SU-DHL-6 (cell line): ENCODE measurements around the gene ADAM21.
"Not testable (repeated sequence)": the region's sequence is repeated elsewhere in the genome, so short reads cannot be mapped to it uniquely, and the experiment has no call there.

Experiments
- H2AFZ ChIP-seq: fragments of 200-600 bp; sonication (generic); 2 replicates; pipeline ENCODE4 v1.6.1; 2014; ENCODE audit warnings: low read depth, mild to moderate bottlenecking, moderate library complexity, mixed read lengths, antibody characterized with exemption, low read length; ENCODE audit not compliant: severe bottlenecking
- H3F3A ChIP-seq: fragments of 200-600 bp; shearing (Covaris generic); 2 replicates; pipeline ENCODE4 v1.6.0; 2016; ENCODE audit warnings: antibody characterized with exemption, mild to moderate bottlenecking; ENCODE audit not compliant: insufficient read depth
- H3K27ac ChIP-seq: fragments of 200-600 bp; sonication (generic); 2 replicates; pipeline ENCODE4 v1.5.1; 2016; ENCODE audit warnings: low read depth, mild to moderate bottlenecking, low read length, moderate library complexity, mixed read lengths
- H3K27me3 ChIP-seq: fragments of 200-600 bp; sonication (generic), shearing (Covaris generic); 2 replicates; pipeline ENCODE4 v1.6.0; 2014; ENCODE audit warnings: mild to moderate bottlenecking, low read length
- H3K36me3 ChIP-seq: fragments of 200-600 bp; sonication (generic); 2 replicates; pipeline ENCODE4 v1.6.1; 2014; ENCODE audit warnings: mild to moderate bottlenecking, low read length, mixed read lengths
- H3K4me2 ChIP-seq: fragments of 300-600, 200-600 bp; shearing (Covaris generic), sonication (generic); 2 replicates; pipeline ENCODE4 v1.6.0; 2014; ENCODE audit warnings: low read length, low read depth, mild to moderate bottlenecking; ENCODE audit not compliant: poor library complexity, severe bottlenecking
- H3K4me3 ChIP-seq: fragments of 200-600 bp; sonication (generic); 2 replicates; pipeline ENCODE4 v1.5.1; 2014; ENCODE audit warnings: antibody characterized with exemption, low read length, mild to moderate bottlenecking, mixed read lengths; ENCODE audit not compliant: insufficient read depth, poor library complexity, severe bottlenecking
- H3K79me2 ChIP-seq: fragments of 200-600 bp; sonication (generic); 2 replicates; pipeline ENCODE4 v1.6.1; 2014; ENCODE audit warnings: mild to moderate bottlenecking, low read length, moderate library complexity; ENCODE audit not compliant: insufficient read depth
- H3K9ac ChIP-seq: fragments of 200-600 bp; sonication (generic); 2 replicates; pipeline ENCODE4 v1.7.0; 2014; ENCODE audit warnings: mild to moderate bottlenecking, low read length
- H3K9me2 ChIP-seq: fragments of 200-600 bp; sonication (generic); replicated peaks from 2 replicates; pipeline ENCODE4 v1.6.1; 2014; ENCODE audit warnings: low read length; ENCODE audit not compliant: insufficient read depth
- H3K9me3 ChIP-seq: fragments of 200-600 bp; sonication (generic); 2 replicates; pipeline ENCODE4 v1.6.1; 2014; ENCODE audit warnings: low read length, mixed read lengths; ENCODE audit not compliant: insufficient read depth
- H4K20me1 ChIP-seq: fragments of 200-600 bp; sonication (generic); 2 replicates; pipeline ENCODE4 v1.6.1; 2014; ENCODE audit warnings: low read depth, mild to moderate bottlenecking, antibody characterized with exemption, low read length, moderate library complexity, mixed read lengths
- CTCF ChIP-seq: fragments of 200-600 bp; sonication (generic); IDR thresholded peaks from one replicate; pipeline ENCODE4 v1.5.1; 2017; ENCODE audit warnings: antibody characterized with exemption, mild to moderate bottlenecking, low read length, moderate library complexity; ENCODE audit not compliant: insufficient read depth, poor library complexity, severe bottlenecking
- EZH2phosphoT487 ChIP-seq: fragments of 200-600 bp; sonication (generic), shearing (Covaris generic); conservative IDR thresholded peaks from 2 replicates; pipeline ENCODE4 v1.6.1; 2018; ENCODE audit warnings: mild to moderate bottlenecking, antibody characterized with exemption, low read length, moderate library complexity, mixed read lengths

ADAM21 gene

DNA sequence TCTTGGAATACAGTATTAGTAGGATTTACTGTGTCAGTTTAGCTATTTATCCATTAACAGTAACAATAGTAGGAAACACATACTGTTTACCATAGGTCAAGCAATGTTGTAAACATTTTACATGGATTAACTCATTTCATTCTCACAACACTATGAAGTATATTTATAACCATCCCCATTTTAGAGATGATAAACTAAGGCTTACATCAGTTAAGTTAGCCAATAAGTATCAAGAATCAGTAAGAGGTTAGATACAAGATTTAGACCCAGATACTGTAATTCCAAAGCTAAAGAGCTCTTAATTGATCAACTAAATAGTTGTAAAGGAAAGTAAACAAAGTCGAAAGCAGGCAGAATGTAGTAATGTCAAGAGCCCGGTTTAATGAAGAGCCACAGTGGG, 36.2 kb upstream of the ADAM21 start:
- Histone ChIP-seq H3K27ac (no peak overlapping the region), H3F3A (no peaks in the 10 kb centered on the region), H3K36me3 (no peaks in the 10 kb centered on the region), H4K20me1 (no peaks in the 10 kb centered on the region), H2AFZ (no peak overlapping the region), H3K9me2 (no peaks in the 10 kb centered on the region), H3K79me2 (no peaks in the 10 kb centered on the region), H3K9ac (no peak overlapping the region), H3K4me3 (no peak overlapping the region), H3K9me3 (no peaks in the 10 kb centered on the region), H3K27me3 (no peaks in the 10 kb centered on the region), H3K4me2 (no peak overlapping the region)
- TF ChIP-seq CTCF (no peak), EZH2phosphoT487 (no peak)

- Histone ChIP-seq H3K4me2 (peak overlapping the region; percentile 39), H3K27ac (no peak overlapping the region), H4K20me1 (no peaks in the 10 kb centered on the region), H3K9ac (peak overlapping the region; percentile 9; the same call in 1 of the 2 replicates), H3K36me3 (no peaks in the 10 kb centered on the region), H3K79me2 (no peaks in the 10 kb centered on the region), H2AFZ (peak overlapping the region; percentile 36), H3K9me2 (no peaks in the 10 kb centered on the region), H3F3A (no peaks in the 10 kb centered on the region), H3K27me3 (no peaks in the 10 kb centered on the region), H3K9me3 (no peaks in the 10 kb centered on the region), H3K4me3 (peak overlapping the region; percentile 21)
- no peak for TF ChIP-seq EZH2phosphoT487
- TF ChIP-seq CTCF = no peak
Measured at GRCh38 chr14:70416338-70416724, 35.6 kb upstream of the ADAM21 start.

DNA sequence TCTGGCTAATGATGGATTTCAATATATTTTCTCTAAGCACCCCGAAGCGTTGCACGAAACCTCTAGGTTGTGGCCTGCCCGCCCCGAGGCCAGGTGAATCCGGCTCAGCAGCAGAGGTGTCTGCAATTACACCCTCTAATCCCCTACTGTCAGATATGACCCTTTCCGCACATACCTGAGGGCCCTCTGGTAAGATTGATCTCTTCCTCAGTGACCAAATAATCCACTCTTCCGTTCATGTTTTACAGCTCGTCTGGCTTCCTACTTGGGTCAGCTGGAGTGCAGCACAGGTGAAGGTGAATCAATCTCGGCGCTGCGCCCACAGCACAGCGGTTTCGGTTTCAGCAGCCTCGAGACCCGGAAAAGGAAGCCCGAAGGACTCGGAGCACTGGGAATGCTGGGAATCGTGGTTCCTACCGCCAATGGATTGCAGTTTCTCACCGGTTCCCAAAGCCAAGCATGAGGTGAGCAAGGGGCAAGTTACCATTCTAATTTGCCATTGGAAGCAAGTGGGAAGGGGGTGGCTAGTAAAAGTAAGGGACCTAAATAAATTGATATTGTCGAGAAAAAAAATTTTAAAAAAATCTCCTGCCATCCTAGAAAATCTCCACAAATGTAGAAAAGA, 35.1 kb upstream of the ADAM21 start, which contains the start of gene SYNJ2BP:
Gene SYNJ2BP (minus strand): TSS at position 366 of the 625 bp plus-strand sequence. CDS start 127 bp downstream, at position 239.
- Histone ChIP-seq H3K4me2 (peak within 1 kb of the TSS; percentile 39), H3K36me3 (no peaks in the 10 kb centered on the region), H3K9me2 (no peaks in the 10 kb centered on the region), H3K27me3 (no peaks in the 10 kb centered on the region), H3K79me2 (no peaks in the 10 kb centered on the region), H4K20me1 (no peaks in the 10 kb centered on the region), H3F3A (no peaks in the 10 kb centered on the region), H3K9ac (peak within 1 kb of the TSS; percentile 9; the same call in 1 of the 2 replicates), H3K4me3 (peak within 1 kb of the TSS; percentile 21), H3K9me3 (no peaks in the 10 kb centered on the region), H3K27ac (no peak within 1 kb of the TSS), H2AFZ (peak within 1 kb of the TSS; percentile 36)
- TF ChIP-seq CTCF = no peak
- no peak for TF ChIP-seq EZH2phosphoT487

DNA sequence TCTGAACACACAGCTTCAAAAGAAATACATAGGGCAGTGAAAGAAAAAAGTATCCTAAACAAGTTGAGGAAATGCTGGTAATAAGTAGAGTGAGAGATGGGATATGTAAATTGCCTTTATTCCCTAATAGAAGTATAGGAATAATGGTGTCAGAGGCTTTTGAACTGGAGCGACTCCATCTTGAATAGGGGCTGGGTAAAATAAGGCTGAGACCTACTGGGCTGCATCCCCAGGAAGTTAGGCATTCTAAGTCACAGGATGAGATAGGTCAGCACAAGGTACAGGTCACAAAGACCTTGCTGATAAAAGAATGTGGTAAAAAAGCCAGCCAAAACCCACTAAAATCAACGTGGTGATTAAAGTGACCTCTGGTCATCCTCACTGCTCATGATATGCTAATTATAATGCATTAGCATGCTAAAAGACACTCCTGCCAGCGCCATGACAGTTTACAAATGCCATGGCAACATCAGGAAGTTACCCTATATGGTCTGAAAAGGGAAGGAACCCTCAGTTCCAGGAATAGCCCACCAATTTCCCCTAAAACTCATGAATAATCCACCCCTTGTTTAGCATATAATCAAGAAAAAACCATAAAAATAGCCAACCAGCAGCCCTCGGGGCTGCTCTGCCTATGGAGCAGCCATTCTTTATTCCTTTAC, 32.6 kb upstream of the ADAM21 start:
- H4K20me1 ChIP-seq, H3K9me3 ChIP-seq, H3F3A ChIP-seq, H3K79me2 ChIP-seq, H3K9ac ChIP-seq, H3K27ac ChIP-seq, H3K4me3 ChIP-seq, H3K36me3 ChIP-seq, H3K27me3 ChIP-seq, H3K9me2 ChIP-seq, H3K4me2 ChIP-seq, H2AFZ ChIP-seq: not testable (repeated sequence)
